ENCODE measurements around the gene SEMA3A. TPM values are rescaled to one million over a fixed set of nuclear protein-coding genes. Genes with fewer than 3 reads are reported as not detected.
"Not testable (repeated sequence)": the region's sequence is repeated elsewhere in the genome, so short reads cannot be mapped to it uniquely, and the experiment has no call there.

Gene SEMA3A
- total RNA-seq, 1 donor from 2014 or later = 1.9 TPM

- DNase-seq = no peak
- Histone ChIP-seq H3K27me3 (ENCODE audit: low read depth) (no peaks in the 10 kb centered on the region), H3K27ac (replicated peaks) (no peak overlapping the region), H3K36me3 (no peaks in the 10 kb centered on the region), H3K4me3 (no peak overlapping the region), H3K9me3 (replicated peaks) (no peaks in the 10 kb centered on the region), H3K4me1 (no peaks in the 10 kb centered on the region)
- intact Hi-C loops (cut with micrococcal nuclease) = no loop called here
- TF ChIP-seq, protein P1, sequence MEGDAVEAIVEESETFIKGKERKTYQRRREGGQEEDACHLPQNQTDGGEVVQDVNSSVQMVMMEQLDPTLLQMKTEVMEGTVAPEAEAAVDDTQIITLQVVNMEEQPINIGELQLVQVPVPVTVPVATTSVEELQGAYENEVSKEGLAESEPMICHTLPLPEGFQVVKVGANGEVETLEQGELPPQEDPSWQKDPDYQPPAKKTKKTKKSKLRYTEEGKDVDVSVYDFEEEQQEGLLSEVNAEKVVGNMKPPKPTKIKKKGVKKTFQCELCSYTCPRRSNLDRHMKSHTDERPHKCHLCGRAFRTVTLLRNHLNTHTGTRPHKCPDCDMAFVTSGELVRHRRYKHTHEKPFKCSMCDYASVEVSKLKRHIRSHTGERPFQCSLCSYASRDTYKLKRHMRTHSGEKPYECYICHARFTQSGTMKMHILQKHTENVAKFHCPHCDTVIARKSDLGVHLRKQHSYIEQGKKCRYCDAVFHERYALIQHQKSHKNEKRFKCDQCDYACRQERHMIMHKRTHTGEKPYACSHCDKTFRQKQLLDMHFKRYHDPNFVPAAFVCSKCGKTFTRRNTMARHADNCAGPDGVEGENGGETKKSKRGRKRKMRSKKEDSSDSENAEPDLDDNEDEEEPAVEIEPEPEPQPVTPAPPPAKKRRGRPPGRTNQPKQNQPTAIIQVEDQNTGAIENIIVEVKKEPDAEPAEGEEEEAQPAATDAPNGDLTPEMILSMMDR (IDR thresholded peaks at IDR 0.05; ENCODE audit: borderline replicate concordance) = no peak
These were observed 137.0 kb downstream of the SEMA3A start for GRCh38 chr7:84057576-84057975.

DNA sequence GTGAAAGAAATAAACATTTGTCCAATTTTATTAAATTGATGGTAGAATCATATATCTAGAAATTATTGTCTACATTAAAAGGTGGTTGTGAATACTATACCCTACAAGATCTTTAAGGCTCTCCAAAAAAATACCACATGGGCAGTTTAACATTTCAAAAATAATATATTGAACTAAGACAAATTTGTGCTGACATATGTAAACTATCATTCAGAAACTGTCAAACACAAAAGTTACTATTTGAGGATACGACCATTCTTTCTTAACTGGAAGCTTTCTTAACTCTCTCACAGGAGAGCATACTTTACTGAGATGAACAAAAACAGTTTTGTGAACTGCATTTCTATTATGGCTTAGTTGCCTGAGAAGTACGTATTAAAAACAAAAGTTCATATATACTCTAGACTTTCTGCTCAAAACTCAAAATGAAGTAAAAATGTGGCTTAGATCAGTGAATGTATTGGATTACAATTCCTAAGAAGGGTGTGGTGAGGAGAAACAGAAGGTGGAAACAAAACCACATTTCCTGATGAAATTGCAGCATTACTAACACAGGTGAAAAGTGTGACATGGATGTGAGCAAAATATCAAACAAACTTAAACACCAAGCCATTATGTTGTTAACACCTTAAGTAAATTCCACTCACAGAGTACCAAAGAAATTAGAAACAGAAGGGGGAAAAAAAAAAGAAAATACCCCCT, 138.5 kb downstream of the SEMA3A start:
- intact Hi-C loops (cut with micrococcal nuclease) = no loop called here
- no peak overlapping the region for H3K27ac ChIP-seq (replicated peaks)
- H3K4me3 ChIP-seq = no peak overlapping the region
- no peaks in the 10 kb centered on the region for H3K27me3 ChIP-seq (ENCODE audit: low read depth)
- no peak for DNase-seq
- H3K36me3 ChIP-seq = no peaks in the 10 kb centered on the region
- H3K9me3 ChIP-seq (replicated peaks) = no peaks in the 10 kb centered on the region
- H3K4me1 ChIP-seq = no peaks in the 10 kb centered on the region
- TF ChIP-seq, protein P1 (IDR thresholded peaks at IDR 0.05; ENCODE audit: borderline replicate concordance) = no peak

DNA sequence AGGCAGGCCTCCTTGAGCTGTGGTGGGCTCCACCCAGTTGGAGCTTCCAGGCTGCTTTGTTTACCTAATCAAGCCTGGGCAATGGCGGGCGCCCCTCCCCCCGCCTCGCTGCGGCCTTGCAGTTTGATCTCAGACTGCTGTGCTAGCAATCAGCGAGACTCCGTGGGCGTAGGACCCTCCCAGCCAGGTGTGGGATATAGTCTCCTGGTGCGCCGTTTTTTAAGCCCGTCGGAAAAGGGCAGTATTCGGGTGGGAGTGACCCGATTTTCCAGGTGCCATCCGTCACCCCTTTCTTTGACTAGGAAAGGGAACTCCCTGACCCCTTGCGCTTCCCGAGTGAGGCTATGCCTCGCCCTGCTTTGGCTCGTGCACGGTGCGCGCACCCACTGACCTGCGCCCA, 139.4 kb downstream of the SEMA3A start:
- H3K4me1 ChIP-seq; H3K4me3 ChIP-seq; H3K27ac ChIP-seq (replicated peaks); H3K27me3 ChIP-seq (ENCODE audit: low read depth); H3K36me3 ChIP-seq; H3K9me3 ChIP-seq (replicated peaks); intact Hi-C loops (cut with micrococcal nuclease); DNase-seq: not testable (repeated sequence)

DNA sequence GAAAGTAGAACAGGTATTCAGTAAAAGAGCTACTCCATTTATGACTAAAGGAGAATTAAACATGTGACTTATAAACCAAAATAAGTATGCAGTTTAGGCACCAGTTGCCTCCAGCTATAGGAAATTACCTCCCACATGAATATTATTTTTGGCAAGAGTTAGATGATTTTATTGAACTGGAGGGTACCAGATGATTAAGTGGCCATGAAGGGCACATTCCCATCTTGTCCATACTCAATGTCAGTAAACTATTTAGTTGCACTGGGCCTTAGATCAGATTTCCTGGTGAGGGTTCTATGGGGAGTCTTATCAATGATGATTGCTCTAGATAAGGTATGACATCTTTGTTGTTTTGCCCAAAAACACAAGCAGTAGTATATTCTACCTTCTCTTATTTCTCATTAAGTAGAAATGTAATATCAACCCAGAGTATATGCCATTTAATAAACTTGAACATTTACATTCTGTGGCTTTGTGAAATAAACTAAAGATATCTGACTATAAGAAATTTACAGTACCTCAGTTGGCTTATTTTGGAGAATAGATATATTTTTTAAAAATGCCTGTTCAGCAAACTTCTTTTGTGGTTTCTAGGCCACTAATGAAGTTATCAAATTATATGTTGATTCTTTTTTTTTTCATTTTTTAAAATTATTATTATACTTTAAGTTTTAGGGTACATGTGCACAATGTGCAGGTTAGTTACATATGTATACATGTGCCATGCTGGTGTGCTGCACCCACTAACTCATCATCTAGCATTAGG, 145.3 kb downstream of the SEMA3A start:
- Histone ChIP-seq H3K36me3 (no peaks in the 10 kb centered on the region), H3K9me3 (replicated peaks) (no peaks in the 10 kb centered on the region), H3K27me3 (ENCODE audit: low read depth) (no peaks in the 10 kb centered on the region), H3K4me1 (no peaks in the 10 kb centered on the region), H3K27ac (replicated peaks) (no peak overlapping the region), H3K4me3 (no peak overlapping the region)
- intact Hi-C loops (cut with micrococcal nuclease) = no loop called here
- no peak for DNase-seq
- TF ChIP-seq, protein P1 (IDR thresholded peaks at IDR 0.05; ENCODE audit: borderline replicate concordance) = no peak

DNA sequence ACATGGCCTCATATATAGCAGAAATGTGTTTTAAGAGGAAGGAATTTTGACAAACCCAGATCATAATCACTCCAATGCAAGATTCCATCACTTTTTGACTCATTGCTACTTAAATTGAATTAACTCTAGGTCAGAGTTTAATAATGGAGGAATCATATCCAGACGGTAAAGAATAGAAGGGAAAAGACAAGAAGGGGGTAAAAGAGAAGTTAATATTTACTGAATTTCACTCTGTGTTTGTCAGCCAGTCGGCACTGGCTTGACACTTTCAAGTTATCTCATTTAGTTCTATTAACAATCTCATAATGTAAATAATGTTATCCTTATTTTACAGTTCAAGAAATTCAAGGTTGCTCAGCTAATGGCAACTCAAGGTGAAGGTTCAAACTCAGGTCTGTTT, 147.5 kb downstream of the SEMA3A start:
- TF ChIP-seq, protein P1 (IDR thresholded peaks at IDR 0.05; ENCODE audit: borderline replicate concordance) = no peak
- no peaks in the 10 kb centered on the region for H3K4me1 ChIP-seq

GRCh38 chr7:84044834-84045233, 149.8 kb downstream of the SEMA3A start:
- H3K4me3 ChIP-seq = no peak overlapping the region
- intact Hi-C loops (cut with micrococcal nuclease) = no loop called here

More for the DNA sequence above, 147.5 kb downstream of the SEMA3A start:
- Histone ChIP-seq H3K9me3 (replicated peaks) (no peaks in the 10 kb centered on the region), H3K27ac (replicated peaks) (no peak overlapping the region), H3K27me3 (ENCODE audit: low read depth) (no peaks in the 10 kb centered on the region), H3K36me3 (no peaks in the 10 kb centered on the region), H3K4me3 (no peak overlapping the region)
- intact Hi-C loops (cut with micrococcal nuclease) = no loop called here
- no peak for DNase-seq

More at GRCh38 chr7:84044834-84045233, 149.8 kb downstream of the SEMA3A start:
- Histone ChIP-seq H3K27ac (replicated peaks) (no peak overlapping the region), H3K4me1 (no peaks in the 10 kb centered on the region), H3K27me3 (ENCODE audit: low read depth) (no peaks in the 10 kb centered on the region), H3K36me3 (no peaks in the 10 kb centered on the region), H3K9me3 (replicated peaks) (no peaks in the 10 kb centered on the region)
- DNase-seq = no peak
- TF ChIP-seq, protein P1 (IDR thresholded peaks at IDR 0.05; ENCODE audit: borderline replicate concordance) = no peak

All from left ventricle myocardium inferior (tissue), 1 donor.